HG03108 (cell line): Measurements from ENCODE around the gene TNFRSF14.

Source experiments
- ATAC-seq: cut with Tn5 transposase; IDR thresholded peaks from one replicate; pipeline ENCODE4 v1.9.1; 2021; ENCODE audit warnings: moderate library complexity; ENCODE audit not compliant: unreplicated experiment

The TNFRSF14 gene

DNA sequence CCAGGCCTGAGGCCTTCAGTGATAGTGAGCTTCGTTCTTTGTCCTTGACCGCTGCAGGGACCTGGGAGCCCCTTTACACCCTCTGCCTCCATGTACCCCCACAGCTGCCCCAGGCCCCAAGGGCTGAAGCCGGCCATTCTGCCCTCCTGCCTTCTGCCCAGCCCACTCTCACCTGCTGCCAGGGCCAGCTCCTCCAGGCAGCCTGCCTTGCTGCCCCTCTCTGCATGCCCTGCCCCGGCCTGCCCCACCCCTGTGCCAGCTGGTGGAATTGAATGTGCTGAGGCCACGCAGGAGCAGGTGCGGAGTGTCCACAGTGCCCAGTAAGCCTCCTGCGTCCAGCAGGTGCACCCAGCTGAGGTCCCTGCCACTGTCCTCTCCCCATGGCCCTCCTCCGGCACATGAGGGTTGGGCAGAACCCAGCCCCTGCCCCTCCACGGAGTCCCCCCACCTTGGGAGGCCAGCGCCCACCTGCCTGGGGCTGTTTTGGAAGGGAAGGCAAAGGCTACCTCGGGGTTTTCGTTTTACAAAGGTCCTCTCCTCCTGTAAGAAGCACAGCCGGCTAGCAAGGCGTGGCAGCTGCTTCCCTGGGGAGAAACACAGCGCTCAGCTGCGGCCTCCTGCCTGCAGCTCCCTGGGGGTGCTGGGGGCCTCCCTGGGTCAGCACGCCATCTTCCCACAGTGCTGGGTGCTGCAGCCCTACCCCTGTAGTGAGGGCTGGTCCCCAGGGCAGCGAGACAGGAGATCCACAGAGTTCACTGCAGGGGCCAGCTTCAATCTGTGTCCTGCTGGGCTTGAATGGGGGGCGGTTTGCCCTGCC lies 55.7 kb downstream of the TNFRSF14 start:
- no peak for ATAC-seq

DNA sequence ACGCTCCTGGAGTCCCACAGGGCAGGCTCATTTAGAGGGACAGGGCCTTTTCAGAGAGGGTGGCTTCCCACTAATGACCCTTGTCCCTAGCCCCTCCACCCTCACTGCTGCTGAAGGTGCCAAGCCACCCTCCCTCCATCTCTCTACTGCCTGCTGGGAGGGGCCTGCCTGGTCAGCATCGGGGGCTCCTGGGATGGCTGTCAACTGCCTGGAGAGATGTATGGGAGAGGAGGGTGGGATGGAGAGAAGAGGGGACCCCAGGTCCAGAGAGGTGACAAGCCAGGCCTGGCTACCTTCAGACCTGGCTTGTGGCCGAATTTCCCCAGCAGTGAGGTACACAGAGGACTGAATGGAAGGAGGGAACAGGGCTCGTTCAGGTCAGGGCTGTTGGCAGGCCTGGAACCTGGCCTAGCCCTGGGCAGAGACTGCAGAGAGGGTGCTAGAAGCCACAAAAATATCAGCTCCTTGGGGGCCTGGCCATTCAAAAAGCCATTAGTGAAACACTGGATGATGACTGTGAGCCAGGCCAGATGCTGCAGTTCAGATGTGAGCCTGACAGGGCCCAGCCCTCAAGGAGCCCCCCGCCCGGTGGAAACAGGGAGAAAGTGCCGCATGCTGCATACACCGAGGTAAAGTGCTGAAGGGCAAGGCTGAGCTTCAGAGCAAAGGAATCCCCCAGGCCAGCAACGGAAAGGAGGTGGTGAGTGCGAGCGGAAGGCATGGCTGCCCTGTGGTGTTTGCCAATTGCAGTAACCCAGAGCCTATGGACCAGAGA lies 56.6 kb downstream of the TNFRSF14 start:
- ATAC-seq: no peak
